NCI-H460 (cell line): Measurements from ENCODE around the gene EQTN. TPM values are rescaled to one million over a fixed set of nuclear protein-coding genes. Genes with fewer than 3 reads are reported as not detected.

Source experiments
- DNase-seq: peaks from one replicate; pipeline ENCODE4 v3.0.0-alpha.2; 2016; ENCODE audit warnings: low read depth; ENCODE audit errors: extremely low read depth
- total RNA-seq: library from RNA; depleted of rRNA; stranded (reverse); fragments of >200 nt; shearing (Covaris generic); gene quantifications from 2 replicates; pipeline ENCODE4 v1.2.3, GENCODE V29; 2014

EQTN gene
- total RNA-seq, 1 experiment from 2014 or later, result not detected

DNA sequence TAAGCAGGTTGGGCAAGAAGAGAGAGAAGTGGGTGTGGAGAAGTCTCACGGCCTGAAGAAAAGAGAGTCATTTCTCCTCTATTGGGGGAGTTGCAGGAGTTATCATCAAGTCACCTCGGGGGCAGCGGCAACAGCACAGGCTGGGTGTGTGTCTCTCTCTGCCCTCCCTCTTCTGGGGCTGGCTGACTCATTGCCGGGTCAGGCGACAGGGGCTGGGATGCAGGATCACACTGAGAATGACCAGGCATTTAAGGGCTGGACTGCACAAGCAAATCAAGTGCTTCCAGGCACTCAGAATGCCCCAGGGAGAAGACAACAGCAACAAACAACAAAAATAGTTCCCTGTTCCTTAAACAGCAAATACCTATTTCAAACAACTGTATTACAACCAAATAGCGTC lies 6.3 kb upstream of the EQTN start:
- DNase-seq, result no peak

DNA sequence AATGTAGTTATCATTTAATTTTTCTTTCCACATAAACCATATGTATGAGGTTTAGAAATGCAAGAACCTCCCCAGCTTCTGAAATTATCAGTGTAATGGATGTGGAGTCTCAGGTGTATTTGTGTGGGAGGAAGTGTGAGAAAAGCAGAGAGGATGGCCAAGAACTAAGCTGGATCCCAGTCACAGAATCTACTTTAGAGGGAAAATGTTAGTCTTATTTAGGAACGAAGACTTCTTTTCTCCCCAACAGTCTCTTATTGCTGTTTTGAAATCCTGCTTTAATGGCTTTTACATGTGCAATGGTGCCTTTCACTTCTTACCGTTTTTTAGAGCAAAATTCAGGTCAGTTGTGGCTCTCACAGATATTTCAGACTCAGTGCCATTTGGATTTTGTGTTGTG lies 3.0 kb downstream of the EQTN start:
- DNase-seq, result no peak

DNA sequence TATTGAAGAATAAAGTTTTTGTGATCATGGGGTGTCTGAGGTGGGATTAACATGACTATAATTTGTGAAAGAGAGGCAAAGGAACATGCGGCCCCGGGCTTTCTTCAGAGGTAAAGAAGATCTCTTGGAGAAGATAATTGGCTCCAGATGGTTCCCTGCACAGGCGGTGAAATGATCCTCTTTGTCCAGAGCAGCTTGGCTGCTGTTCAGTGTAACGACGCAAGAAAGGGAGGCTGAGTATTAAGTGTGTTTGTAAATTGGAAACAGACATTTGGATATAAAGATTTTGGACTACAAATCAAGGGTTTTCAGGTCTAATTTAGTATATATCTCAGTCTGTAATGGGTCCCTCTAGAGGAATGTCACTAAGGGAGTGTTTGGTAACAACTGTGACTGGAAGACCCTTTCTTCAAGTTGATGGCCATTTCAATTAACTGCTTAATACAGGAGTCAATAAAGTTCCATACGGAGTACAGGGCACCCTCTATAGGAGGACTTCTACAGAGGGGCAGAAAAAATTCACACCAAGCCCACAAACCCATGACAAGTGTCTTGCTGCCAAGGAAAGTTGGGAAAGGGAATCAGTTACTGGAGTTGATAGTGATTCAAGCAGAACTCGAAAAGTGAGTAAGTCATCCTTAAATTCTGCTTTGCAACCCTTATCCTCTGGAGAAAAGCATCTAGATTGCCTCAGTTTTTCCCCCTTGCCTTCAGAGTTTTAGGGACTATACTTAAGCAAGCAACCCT lies 4.1 kb downstream of the EQTN start:
- no peak for DNase-seq

DNA sequence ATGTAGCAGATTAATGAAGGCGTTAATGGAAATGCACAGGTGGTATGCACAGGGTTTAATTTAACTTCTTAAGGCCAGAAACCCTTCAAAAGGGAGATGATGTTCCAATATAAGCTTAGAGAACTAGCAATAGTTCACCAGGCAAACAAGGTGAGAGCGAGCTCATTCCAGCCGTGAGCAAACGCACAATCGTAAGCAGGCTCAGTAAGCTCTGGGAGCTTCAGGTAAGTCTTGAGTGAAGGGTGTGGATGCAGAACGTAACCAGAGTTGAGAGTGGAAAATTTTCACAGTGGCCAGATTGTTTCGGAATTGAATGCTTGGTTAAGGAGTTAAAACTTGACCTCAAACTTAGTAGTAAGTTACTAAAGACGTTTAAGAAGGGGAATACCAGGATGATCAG lies 5.7 kb downstream of the EQTN start:
- no peak for DNase-seq

DNA sequence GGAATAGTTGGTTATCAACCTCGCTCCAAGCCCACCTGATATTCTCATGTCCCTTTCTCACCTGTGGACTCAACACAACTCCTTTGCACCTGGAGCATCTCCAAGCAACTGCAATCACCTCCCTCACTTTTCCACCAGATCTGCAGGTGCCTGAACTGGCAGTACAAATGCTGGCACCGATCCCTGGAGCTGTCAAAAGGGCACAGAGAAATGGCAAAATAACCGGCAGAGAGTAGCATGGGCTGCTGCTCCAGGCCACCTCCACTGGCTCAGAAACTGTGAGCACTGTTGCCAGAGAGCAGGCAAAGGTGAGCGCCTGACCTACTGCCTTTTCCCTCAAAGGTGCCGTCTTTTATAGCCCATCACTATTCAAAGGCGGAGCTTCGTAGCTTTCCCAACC lies 14.7 kb downstream of the EQTN start:
- DNase-seq, result no peak

DNA sequence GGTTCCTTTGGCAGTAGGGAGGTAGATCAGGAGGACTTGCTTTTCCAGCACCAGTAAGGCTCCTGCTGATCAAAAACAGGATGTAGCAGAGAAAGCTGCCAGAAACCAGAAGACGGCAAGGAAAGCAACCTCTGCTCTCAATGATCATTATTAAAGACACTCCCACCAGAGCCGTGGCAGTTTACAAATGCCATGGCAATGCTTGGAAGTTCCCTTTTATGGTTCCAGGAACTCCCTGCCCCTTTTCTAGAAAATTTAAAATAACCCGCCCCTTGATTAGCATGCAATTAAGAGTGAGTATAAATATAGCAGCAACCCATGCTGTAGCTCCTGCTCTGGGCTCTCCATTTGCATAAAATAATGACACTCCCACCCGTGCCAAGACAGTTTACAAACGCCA lies 16.1 kb downstream of the EQTN start:
- DNase-seq, result no peak

DNA sequence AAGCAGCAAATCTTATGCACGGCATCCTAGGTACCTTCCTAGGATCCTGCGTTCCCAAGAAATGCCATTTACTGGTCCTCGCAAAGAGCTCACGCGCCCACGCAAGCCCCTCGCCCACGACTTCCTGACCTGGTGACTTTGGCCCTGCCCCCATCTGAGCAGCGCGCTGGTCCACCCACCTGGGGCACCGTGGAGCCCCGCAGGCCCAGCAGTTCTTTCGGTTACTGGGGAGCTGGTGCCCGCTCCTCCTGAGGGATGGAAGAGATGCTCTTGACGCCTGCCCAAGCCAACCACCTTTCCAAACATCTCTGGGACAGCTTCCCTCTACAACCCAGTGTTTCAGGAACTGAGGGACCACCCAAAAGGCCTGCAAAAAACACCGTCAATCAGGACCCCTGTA lies 16.7 kb downstream of the EQTN start:
- no peak for DNase-seq

DNA sequence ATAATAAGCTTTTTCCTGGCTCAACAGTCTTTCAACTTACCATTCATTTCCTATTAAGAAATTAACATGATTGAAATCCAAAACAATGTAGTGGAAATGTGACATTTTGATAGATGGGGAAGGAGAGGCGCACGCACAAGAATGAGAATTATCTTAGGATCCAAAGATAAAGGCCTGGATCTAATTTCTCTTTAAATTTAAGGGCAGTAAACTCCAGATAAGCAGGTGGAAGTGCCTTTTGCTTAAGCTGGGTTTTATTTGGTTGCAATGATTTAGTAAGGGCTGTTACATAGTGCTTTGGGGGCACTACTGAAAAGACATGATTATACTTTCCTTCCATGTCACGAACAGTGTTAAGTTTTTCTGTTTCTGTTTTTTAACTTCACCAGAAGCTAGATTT lies 17.3 kb downstream of the EQTN start:
- DNase-seq, result no peak

DNA sequence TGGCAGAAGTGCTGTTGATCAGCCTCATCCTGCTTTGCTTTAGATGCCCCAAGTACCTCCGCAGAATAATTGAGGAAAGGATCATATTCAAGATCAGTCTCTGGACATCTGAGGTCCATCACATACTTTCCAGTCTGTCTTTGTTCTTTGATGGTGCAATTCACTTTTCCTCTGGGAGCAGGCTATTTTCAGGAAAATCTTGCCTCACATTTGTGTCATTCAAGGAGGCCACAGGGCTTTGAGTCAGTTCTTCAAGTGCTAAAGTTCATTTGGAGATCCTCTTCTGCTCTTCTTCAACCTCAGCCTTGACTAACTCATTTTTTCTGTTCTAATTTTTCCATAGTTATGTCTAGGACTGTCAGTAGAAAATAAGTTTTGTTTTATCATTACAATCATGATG lies 18.6 kb downstream of the EQTN start:
- DNase-seq, result no peak

DNA sequence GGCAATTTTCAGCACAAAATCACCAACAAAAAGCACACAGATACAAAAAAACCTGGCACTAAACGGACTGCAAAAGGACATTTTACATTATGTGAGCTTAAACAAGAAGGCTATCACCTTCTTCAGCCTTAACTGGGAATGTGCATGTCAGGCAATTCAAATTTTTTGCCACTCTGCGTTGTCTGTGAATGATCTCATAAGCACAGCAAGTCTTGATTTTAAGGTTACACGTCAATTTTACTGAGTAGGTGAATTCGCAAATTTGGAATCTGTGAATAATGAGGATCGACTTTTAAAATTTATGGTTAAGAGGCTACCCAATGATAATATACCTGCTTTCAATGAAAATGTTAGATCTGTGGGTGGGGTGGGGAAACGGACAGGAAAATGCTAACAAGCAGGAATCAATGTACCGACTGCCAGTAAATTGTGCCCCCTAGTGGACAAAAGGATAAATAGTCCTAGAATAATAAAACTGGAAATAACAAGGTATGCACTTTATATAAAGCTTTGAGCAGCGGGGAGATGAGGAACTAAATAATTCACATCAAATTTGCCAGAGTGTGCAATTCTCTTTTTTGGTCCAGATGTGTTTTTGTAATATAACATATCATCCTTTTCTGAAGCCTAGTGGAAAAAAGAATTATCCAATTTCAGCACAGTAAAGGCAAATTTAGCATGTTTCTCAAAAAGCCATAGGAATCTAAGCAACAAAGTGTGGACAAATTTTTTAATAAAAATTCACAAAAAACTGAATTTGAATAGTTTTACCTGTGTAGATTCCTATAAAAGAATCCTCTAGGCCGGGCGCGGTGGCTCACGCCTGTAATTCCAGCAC lies 20.5 kb downstream of the EQTN start:
- DNase-seq, result peak; percentile 43

DNA sequence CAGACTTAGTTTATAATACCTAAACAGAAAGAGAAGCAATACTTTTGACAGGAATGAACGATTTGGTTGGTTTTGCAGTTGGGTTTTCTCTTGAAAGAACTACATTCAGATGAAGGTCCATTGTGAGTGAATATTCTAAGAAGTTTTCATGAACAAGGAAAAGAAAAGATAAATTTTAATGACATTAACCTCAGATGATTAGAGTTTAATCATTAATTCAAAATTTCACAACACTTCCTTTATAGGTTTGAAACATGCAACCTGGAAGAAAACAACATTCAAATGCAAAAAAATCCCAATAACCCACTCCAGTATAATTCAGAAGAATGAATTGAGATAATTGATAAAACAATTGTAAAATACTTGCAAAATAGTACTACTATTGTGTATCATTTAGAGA lies 23.8 kb downstream of the EQTN start:
- DNase-seq, result no peak

DNA sequence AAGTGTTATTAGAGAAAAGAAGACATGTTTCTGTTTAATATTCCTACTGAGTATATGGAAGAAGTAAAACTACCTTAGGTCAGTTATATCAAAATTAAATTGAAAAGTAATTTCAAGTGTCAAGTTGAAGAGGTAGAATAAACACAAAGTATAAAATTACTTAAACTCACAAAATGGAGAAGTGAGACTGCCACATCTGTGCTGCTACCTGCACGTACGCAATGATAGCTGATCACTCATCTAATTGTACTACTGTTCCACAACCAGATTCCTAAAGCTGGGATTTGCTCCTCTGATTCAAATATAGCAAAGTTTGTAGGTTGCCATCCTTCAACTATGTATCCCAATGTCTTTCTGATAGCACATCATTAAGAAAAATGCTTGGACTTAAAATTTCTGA lies 24.8 kb downstream of the EQTN start:
- DNase-seq, result no peak

DNA sequence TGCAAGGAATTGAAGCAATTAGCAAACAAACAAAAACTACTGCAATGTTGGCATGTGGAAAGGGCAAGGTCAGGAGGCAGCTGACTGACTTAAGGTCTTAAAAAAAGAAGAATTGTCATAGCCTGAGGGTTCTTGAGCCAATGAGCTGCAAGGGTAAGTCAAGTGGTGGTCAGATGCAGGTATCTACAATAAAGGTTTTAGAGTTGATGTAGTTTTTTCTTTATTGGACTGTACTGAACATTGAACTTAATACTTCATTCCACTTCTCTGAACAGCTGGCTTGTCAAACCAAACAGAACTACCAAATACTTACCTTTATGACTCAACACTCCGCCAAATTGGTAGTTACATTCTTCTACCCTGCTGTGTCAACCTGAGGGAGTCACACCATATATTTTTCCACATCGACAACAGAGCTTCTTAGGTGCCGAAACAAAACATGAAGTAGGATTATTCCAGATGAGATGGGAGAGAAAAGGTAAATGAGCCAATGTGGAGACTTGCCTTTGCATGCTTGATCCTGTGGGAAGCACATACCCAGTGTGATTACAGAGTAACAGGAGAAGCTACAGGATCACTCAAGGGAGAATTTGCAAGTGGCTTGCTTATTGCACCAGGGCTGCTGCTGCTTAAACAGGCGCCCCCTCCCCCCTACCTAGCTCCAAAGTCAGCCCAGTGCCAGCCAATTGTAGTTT lies 35.3 kb downstream of the EQTN start:
- no peak for DNase-seq

DNA sequence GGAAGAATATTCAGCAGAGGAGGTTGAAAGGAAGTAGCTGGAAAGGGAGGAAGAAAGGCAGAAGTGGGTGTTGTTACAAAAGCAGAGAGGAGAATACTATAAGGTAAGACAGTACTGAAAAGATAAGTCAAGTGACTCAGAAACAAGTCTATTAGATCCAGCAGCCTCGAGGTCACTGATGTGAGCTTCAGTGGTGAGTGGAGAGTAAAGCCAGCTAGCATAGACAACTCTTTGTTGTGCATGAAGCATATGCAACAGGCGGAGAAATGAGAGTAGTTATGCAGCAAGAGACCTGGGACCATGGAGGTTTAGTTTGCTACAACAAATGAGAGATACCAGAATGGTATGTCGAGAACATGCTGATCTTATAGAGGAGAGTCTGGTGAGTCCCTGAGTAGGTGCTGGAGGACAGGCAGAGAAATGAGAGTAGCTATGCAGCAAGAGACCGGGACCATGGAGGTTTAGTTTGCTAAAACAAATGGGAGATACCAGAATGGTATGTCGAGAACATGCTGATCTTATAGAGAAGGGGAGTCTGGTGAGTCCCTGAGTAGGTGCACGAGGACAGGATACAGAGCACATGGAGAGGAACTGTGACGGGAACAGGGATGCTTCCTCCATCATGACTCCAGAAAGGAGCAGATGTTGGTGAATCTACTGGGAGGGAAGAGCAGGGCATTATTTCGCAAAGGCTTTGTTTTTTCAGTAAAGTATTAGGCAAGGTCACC lies 36.0 kb downstream of the EQTN start:
- no peak for DNase-seq

DNA sequence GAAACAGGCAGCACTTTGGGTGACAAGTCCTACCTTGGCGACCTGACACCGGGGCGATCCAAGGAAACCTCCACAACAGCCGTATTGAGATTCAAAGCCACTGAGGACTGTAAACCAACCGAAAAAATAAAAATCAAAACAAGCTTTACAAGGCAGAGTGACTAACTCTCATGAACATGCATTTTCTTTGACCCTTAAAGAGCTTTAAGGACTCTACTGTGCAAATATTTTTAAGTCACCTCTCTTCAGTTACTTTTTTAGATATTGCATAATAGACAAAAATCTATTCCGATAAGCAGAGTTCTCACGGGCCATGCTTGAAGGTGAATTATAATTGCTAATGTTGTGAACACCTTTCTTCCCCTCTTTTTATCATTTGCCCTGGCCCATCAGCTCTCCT lies 38.3 kb downstream of the EQTN start:
- no peak for DNase-seq

DNA sequence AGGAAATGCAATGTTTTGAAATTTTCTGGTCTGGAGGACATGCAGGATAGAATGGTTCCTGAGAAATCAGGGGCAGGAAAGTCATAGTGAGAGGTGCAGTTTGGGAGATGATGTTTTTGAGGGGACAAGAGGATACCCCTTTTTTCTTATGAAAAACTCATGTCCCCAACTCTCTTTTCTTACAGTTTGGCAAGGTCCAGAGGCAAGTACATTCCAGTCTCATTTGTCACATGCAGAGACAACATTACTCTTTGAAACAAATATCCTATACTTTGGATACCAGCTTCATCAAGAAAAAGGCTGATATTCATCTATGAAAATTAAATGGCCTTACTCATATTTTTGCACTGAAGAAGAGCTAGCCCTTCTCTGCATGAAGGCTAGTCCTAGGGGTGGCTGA lies 48.2 kb downstream of the EQTN start:
- DNase-seq, result no peak

DNA sequence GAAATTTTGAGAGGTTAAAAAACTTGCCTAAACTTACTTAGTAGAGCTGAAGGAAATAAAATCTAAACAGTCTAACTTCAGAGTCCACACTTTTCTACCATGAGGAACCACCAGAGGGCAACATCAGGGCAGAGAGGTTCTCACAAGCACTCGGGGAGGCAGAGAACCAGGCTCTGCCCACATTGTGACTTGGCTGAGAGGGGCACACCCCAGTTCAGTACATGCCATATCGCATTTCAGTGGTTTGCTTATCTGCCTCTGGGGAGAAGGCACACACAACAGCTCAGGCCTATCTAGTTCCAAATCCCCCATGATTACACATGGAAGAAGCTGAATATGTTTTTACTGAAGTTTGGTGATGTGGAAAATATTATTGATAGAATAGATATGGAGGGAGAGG lies 49.2 kb downstream of the EQTN start:
- peak; percentile 13 for DNase-seq

DNA sequence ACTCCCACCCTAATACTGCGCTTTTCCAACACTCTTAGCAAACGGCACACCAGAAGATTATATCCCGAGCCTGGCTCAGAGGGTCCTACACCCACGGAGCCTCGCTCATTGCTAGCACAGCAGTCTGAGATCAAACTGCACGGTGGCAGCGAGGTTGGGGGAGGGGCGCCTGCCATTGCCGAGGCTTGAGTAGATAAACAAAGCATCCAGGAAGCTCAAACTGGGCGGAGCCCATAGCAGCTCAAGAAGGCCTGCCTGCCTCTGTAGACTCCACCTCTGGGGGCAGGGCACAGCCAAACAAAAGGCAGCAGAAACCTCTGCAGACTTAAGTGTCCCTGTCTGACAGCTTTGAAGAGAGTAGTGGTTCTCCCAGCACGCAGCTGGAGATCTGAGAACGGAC lies 57.3 kb downstream of the EQTN start:
- DNase-seq, result peak; percentile 2
